ENCODE measurements around the gene SPAG17.

SPAG17 gene

DNA sequence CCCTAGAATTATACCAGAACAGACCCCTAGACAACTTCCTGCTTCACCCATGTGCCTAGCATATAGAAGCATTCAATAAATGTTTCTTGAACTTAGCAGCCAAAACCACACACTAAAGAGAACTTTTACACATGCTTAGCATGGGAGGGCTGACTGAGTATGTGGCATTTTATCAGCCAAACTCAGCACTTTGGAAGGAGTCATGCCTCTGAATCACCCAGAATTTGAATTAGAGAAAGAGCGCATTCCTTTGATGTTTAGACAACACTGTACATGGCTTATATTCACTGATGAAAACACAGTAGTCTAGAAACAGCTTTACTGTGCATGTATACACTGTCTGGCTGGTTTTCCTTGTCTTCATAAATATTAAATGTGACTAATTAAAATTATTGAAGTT is 26.1 kb downstream of the SPAG17 start:
- H3K4me2 ChIP-seq (ENCODE audit: low read depth, low read length, poor library complexity, severe bottlenecking): no peak overlapping the region

DNA sequence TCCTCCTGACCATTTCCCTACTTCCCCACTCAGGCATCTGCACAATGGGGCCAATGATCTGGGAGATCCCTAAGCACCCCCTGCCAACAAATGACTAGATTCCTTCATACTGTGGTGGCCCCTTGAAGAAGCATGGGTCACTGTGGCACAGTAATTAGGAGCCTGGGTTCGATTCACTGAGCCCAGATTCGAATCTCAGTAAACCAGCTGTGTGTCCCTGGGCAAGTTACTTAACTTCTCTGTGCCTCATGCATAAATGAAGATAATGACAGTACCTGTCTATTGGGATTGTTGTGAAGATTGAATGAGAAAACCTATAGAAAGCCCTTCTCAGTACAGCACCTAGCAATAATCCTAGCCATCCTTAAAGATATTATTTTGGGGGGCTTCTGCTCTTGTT is 27.5 kb downstream of the SPAG17 start:
- Histone ChIP-seq H3K4me2 (ENCODE audit: low read depth, low read length, poor library complexity, severe bottlenecking) (no peak overlapping the region), H4K20me1 (ENCODE audit: low read depth, low read length) (no peaks in the 10 kb centered on the region)
- TF ChIP-seq, protein P1, sequence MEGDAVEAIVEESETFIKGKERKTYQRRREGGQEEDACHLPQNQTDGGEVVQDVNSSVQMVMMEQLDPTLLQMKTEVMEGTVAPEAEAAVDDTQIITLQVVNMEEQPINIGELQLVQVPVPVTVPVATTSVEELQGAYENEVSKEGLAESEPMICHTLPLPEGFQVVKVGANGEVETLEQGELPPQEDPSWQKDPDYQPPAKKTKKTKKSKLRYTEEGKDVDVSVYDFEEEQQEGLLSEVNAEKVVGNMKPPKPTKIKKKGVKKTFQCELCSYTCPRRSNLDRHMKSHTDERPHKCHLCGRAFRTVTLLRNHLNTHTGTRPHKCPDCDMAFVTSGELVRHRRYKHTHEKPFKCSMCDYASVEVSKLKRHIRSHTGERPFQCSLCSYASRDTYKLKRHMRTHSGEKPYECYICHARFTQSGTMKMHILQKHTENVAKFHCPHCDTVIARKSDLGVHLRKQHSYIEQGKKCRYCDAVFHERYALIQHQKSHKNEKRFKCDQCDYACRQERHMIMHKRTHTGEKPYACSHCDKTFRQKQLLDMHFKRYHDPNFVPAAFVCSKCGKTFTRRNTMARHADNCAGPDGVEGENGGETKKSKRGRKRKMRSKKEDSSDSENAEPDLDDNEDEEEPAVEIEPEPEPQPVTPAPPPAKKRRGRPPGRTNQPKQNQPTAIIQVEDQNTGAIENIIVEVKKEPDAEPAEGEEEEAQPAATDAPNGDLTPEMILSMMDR (IDR thresholded peaks at IDR 0.05; ENCODE audit: insufficient read depth, low read length, poor library complexity, severe bottlenecking): no peak
- no peak for TF ChIP-seq EZH2phosphoT487 (conservative IDR thresholded peaks at IDR 0.05; ENCODE audit: low read length)

More for the DNA sequence above, 26.1 kb downstream of the SPAG17 start:
- H3K27ac ChIP-seq (ENCODE audit: low read depth, low read length): no peak overlapping the region
- H3K9me3 ChIP-seq (ENCODE audit: insufficient read depth, low read length): no peaks in the 10 kb centered on the region
- H3K27me3 ChIP-seq (ENCODE audit: low read length): no peaks in the 10 kb centered on the region
- no peaks in the 10 kb centered on the region for H4K20me1 ChIP-seq (ENCODE audit: low read depth, low read length)
- H3F3A ChIP-seq (ENCODE audit: insufficient read depth): no peaks in the 10 kb centered on the region
- H3K36me3 ChIP-seq (ENCODE audit: low read length): no peaks in the 10 kb centered on the region
- no peak for TF ChIP-seq EZH2phosphoT487 (conservative IDR thresholded peaks at IDR 0.05; ENCODE audit: low read length)
- TF ChIP-seq, protein P1 (IDR thresholded peaks at IDR 0.05; ENCODE audit: insufficient read depth, low read length, poor library complexity, severe bottlenecking): no peak
- no peak overlapping the region for H2AFZ ChIP-seq (ENCODE audit: low read depth, low read length, severe bottlenecking)
- H3K9me2 ChIP-seq (replicated peaks; ENCODE audit: insufficient read depth, low read length): no peaks in the 10 kb centered on the region
- no peak overlapping the region for H3K9ac ChIP-seq (ENCODE audit: low read length)
- H3K4me3 ChIP-seq (ENCODE audit: insufficient read depth, low read length, poor library complexity, severe bottlenecking): no peak overlapping the region
- H3K79me2 ChIP-seq (ENCODE audit: insufficient read depth, low read length): no peaks in the 10 kb centered on the region

DNA sequence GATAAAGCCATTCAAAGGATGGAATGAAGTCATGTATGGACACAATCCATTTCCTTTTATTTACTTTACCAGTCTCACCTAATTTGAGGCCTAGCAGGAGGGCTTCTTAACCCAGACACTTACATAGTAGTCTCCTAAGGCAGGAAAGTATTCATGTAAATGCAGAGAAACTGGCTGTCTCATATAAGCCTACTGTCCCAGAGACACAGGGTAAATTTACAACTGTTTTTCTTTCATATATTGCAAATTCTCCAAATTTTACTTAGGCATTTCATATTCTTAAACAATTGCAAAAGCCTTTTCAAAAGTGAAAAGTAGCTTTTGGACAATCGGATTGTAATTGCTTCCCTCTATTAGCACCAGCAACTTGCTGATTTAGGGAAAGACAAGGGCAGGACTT is 29.9 kb downstream of the SPAG17 start:
- Histone ChIP-seq H3K27me3 (ENCODE audit: low read length) (no peaks in the 10 kb centered on the region), H3K9ac (ENCODE audit: low read length) (no peak overlapping the region), H3K36me3 (ENCODE audit: low read length) (no peaks in the 10 kb centered on the region), H3K27ac (ENCODE audit: low read depth, low read length) (no peak overlapping the region), H3K4me2 (ENCODE audit: low read depth, low read length, poor library complexity, severe bottlenecking) (no peak overlapping the region), H3K9me2 (replicated peaks; ENCODE audit: insufficient read depth, low read length) (no peaks in the 10 kb centered on the region), H3K79me2 (ENCODE audit: insufficient read depth, low read length) (no peaks in the 10 kb centered on the region), H2AFZ (ENCODE audit: low read depth, low read length, severe bottlenecking) (no peak overlapping the region), H3K4me3 (ENCODE audit: insufficient read depth, low read length, poor library complexity, severe bottlenecking) (no peak overlapping the region), H4K20me1 (ENCODE audit: low read depth, low read length) (no peaks in the 10 kb centered on the region), H3K9me3 (ENCODE audit: insufficient read depth, low read length) (no peaks in the 10 kb centered on the region), H3F3A (ENCODE audit: insufficient read depth) (no peaks in the 10 kb centered on the region)
- TF ChIP-seq, protein P1 (IDR thresholded peaks at IDR 0.05; ENCODE audit: insufficient read depth, low read length, poor library complexity, severe bottlenecking): no peak
- no peak for TF ChIP-seq EZH2phosphoT487 (conservative IDR thresholded peaks at IDR 0.05; ENCODE audit: low read length)

More for the DNA sequence above, 27.5 kb downstream of the SPAG17 start:
- no peak overlapping the region for H3K27ac ChIP-seq (ENCODE audit: low read depth, low read length)
- H3K79me2 ChIP-seq (ENCODE audit: insufficient read depth, low read length): no peaks in the 10 kb centered on the region
- no peaks in the 10 kb centered on the region for H3F3A ChIP-seq (ENCODE audit: insufficient read depth)
- no peak overlapping the region for H3K9ac ChIP-seq (ENCODE audit: low read length)
- H3K4me3 ChIP-seq (ENCODE audit: insufficient read depth, low read length, poor library complexity, severe bottlenecking): no peak overlapping the region
- no peaks in the 10 kb centered on the region for H3K9me3 ChIP-seq (ENCODE audit: insufficient read depth, low read length)
- no peaks in the 10 kb centered on the region for H3K9me2 ChIP-seq (replicated peaks; ENCODE audit: insufficient read depth, low read length)
- no peaks in the 10 kb centered on the region for H3K36me3 ChIP-seq (ENCODE audit: low read length)
- no peaks in the 10 kb centered on the region for H3K27me3 ChIP-seq (ENCODE audit: low read length)
- H2AFZ ChIP-seq (ENCODE audit: low read depth, low read length, severe bottlenecking): no peak overlapping the region
